GM10266 (cell line): Measurements from ENCODE around the gene CYFIP1.
A peak's percentile ranks its signal among the peaks of the same experiment; 100 is the strongest.
"Not testable (repeated sequence)": the region's sequence is repeated elsewhere in the genome, so short reads cannot be mapped to it uniquely, and the experiment has no call there.

Experiments
- DNase-seq: peaks from one replicate; pipeline ENCODE4 v3.0.0; 2012; ENCODE audit errors: extremely low spot score
- TF ChIP-seq, protein P1 (sequence below): IDR thresholded peaks from 2 replicates; pipeline ENCODE4 v1.5.1; 2012; ENCODE audit warnings: mild to moderate bottlenecking, low read depth; ENCODE audit not compliant: control insufficient read depth, insufficient read depth; ENCODE audit errors: missing control alignments

Gene CYFIP1

GRCh38 chr15:22980189-22981050, at the start of gene CYFIP1:
CYFIP1 (minus strand) TSS chr15:22980368; CDS start chr15:22947285, 33,083 bp downstream.
- TF ChIP-seq, protein P1, sequence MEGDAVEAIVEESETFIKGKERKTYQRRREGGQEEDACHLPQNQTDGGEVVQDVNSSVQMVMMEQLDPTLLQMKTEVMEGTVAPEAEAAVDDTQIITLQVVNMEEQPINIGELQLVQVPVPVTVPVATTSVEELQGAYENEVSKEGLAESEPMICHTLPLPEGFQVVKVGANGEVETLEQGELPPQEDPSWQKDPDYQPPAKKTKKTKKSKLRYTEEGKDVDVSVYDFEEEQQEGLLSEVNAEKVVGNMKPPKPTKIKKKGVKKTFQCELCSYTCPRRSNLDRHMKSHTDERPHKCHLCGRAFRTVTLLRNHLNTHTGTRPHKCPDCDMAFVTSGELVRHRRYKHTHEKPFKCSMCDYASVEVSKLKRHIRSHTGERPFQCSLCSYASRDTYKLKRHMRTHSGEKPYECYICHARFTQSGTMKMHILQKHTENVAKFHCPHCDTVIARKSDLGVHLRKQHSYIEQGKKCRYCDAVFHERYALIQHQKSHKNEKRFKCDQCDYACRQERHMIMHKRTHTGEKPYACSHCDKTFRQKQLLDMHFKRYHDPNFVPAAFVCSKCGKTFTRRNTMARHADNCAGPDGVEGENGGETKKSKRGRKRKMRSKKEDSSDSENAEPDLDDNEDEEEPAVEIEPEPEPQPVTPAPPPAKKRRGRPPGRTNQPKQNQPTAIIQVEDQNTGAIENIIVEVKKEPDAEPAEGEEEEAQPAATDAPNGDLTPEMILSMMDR: no peak
- DNase-seq: peak; percentile 93

DNA sequence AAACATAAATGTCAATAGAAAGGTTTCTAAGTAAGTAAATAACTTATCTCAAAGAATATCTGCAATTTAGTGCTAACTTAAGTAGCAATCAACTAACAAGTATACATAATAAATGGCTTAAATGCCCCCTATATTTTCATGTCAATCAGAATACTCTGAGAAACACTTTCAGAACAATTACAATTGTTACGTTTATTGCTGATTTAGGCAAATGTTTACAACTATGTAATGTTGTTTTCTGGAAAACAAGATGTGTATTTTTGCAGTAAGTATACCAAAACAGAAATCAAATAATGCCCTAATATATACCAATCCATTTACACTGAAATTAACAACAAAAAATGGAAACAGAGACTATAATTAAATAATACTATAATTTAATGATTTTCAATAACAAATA, 46.0 kb upstream of the CYFIP1 start:
- TF ChIP-seq, protein P1: no peak
- DNase-seq: no peak

DNA sequence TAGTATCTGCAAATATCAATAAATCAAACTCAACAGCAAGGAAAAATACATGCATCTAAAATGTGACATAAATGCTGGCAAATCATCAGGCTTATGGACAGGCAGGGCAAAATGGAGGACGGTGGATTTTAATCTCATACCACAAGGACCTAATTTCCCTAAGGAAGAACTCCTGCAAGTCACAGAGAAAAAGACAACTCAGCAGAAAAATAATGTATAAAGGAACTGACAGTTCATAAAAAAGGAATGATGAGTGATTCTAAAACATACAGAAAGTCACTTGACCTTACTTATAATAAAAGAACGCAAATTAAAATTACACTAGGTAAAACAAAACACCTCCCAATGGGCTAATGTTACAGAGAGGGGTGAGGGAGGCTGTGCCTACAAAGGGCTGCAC, 42.0 kb upstream of the CYFIP1 start:
- DNase-seq: no peak
- TF ChIP-seq, protein P1: no peak

- TF ChIP-seq, protein P1: no peak
- DNase-seq: no peak
Measured at GRCh38 chr15:23014394-23015000, 34.3 kb upstream of the CYFIP1 start.

GRCh38 chr15:23013681-23014080, 33.5 kb upstream of the CYFIP1 start:
- DNase-seq: no peak
- TF ChIP-seq, protein P1: no peak

- not testable (repeated sequence) for DNase-seq
Measured at GRCh38 chr15:23012616-23013015, 32.4 kb upstream of the CYFIP1 start.

GRCh38 chr15:23003736-23004135, 23.6 kb upstream of the CYFIP1 start:
- TF ChIP-seq, protein P1: no peak
- no peak for DNase-seq
